ENCODE measurements around the gene ETV3.

The ETV3 gene

GRCh38 chr1:157091186-157091585 is 47.0 kb downstream of the ETV3 start:
- no peak for DNase-seq (ENCODE audit: low spot score)

DNA sequence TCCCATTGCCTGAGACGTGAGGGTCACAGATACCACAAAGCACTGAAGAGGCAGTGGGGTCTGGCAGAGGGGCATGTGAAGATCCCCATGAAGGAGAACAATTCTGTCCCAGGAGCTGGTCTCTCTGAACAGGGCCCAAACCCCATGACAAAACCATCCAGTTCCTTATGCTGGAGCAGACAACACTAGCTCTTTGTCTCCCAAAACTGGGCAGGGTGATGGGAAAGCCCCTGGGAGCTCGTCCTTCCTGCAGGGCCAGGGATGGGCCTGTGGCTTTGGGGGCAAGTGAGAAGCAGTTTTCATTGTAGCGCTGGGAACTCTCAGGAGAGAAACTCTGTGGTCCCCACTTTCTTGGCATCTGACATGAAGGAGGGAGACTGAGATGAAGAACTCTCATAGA is 47.4 kb downstream of the ETV3 start:
- DNase-seq (ENCODE audit: low spot score) = no peak

DNA sequence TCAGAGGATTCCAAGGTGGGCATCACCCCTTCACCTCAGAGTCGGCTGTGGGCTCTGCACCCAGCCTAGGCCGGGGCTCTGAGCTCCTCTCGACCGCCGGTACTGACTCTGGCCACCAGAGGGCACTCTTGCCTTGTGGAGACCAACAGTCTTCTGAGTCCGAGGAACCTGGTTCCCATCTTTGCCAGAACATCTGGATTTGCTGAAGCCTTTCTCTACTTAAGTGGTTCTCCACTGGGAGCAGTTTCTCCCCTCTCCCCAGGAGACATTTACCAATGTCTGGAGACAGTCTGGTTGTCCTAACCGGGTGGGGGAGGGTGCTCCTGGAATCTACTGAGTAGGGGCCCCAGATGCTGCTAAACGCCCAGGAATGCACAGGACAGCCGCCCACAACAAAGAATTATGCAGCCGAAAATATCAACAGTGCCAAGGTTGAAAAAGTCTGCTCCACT is 48.0 kb downstream of the ETV3 start:
- DNase-seq (ENCODE audit: low spot score) = peak; percentile 93

DNA sequence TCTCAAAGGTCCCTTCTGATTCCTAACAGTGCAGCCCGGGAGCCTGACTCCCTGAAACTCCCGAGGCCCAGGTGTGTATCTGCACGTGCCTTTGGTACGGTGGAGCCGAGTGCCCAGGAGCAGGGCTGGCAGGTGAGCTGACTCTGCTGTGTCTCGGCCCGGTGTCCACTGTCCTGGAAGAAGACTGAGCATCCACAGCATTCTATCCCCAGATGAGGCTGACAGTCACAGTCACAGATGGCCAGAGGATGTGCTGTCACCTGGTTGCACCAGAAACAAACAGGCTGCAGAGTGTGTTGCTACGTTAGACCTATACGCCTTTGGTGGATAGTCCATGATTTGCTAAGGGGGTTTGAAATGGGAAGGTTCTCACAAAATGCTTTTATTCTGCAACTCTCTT is 48.4 kb downstream of the ETV3 start:
- no peak for DNase-seq (ENCODE audit: low spot score)

DNA sequence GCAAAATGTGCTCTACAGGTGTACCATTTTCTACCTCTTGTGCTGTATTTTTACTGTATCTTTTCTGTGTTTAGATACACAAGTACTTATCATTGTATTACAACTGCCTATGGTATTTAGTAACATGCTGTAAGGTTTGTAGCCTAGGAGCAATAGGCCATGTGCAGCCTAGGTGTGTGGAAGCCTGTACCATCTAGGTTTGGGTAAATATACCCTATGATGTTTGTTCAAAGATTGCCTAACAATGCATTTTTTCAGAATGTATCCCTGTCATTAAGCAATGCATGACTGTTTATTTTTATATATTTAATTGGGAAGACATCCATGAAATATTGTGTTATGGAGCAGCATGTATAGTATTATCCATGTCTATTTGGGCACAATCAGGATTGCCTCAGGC is 49.6 kb downstream of the ETV3 start:
- DNase-seq (ENCODE audit: low spot score) = no peak

GRCh38 chr1:157087030-157087429 is 51.2 kb downstream of the ETV3 start:
- DNase-seq (ENCODE audit: low spot score) = no peak

DNA sequence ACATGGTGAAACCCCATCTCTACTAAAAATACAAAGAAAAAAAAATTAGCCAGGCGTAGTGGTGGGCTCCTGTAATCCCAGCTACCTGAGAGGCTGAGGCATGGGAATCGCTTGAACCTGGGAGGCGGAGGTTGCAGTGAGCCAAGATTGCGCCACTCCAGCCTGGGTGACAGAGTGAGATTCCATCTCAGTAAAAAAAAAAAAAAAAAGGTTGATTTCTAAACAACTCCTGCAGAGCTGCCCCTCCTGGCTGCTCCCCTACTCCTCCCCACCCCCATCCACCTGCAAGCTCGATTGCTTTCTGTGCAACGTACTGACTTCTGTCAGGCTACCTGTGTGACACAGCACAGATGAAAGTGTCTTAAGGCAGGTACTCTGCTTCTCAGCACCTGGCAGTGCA is 51.9 kb downstream of the ETV3 start:
- no peak for DNase-seq (ENCODE audit: low spot score)

- DNase-seq (ENCODE audit: low spot score) = no peak
Observed at GRCh38 chr1:157085421-157085820, 52.8 kb downstream of the ETV3 start.

- DNase-seq (ENCODE audit: low spot score) = no peak
Observed at GRCh38 chr1:157084720-157085119, 53.5 kb downstream of the ETV3 start.

DNA sequence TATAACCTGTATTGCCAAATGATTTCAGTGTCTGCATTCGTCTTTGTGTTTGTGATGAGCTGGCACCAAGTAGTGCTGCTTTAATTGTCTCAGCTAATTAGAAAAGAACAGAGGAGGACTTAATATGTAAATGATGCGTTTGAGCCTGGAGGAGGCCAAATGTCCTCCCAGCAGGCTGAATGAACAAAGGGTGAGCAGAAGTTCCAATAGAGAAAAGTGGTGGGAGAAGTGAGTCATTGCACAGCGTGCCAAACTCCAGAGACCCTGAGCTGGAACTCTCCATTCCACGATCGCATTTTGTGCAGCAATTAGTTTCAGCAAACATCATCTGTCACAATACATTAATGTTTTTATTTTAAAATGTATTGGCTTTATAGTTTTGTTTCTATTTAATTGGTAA is 56.5 kb downstream of the ETV3 start:
- no peak for DNase-seq (ENCODE audit: low spot score)

- DNase-seq (ENCODE audit: low spot score) = no peak
Observed at GRCh38 chr1:157080714-157081113, 57.5 kb downstream of the ETV3 start.

DNA sequence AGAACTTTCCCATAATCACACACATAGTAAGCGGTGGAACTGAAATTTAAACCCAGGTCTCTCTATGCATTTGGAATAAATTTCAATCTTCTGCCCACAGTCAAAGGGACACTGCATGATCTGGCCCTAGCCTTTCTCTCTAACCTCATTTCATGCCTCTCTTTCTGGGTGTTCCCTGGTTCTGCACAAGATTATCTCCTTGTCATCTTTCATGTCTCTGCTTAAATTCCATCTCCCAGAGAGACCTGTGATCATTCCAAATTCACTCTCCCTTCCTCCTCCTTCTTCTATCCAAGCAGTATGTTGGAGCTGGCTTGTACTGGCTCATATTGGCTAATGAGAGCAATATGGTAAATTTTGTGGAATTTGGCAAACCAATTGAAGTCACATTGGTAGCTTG is 60.8 kb downstream of the ETV3 start:
- DNase-seq (ENCODE audit: low spot score) = no peak

DNA sequence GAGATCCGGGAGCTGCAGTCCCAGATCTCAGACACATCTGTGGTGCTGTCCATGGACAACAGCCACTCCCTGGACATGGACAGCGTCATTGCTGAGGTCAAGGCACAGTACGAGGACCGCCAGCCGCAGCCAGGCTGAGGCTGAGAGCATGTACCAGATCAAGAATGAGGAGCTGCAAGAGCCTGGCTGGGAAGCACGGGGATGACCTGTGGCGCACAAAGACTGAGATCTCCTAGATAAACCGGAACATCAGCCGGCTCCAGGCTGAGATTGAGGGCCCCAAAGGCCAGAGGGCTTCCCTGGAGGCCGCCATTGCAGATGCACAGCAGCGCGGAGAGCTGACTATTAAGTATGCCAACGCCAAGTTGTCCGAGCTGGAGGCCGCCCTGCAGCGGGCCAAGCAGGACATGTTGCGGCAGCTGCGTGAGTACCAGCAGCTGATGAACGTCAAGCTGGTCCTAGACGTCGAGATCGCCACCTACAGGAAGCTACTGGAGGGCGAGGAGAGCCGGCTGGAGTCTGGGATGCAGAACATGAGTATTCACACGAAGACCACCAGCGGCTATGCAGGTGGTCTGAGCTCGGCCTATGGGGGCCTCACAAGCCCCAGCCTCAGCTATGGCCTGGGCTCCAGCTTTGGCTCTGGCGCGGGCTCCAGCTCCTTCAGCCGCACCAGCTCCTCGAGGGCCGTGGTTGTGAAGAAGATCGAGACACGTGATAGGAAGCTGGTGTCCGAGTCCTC is 64.1 kb downstream of the ETV3 start:
- DNase-seq (ENCODE audit: low spot score) = peak; percentile 84
